ENCODE data around the gene ASIC4.

The ASIC4 gene

DNA sequence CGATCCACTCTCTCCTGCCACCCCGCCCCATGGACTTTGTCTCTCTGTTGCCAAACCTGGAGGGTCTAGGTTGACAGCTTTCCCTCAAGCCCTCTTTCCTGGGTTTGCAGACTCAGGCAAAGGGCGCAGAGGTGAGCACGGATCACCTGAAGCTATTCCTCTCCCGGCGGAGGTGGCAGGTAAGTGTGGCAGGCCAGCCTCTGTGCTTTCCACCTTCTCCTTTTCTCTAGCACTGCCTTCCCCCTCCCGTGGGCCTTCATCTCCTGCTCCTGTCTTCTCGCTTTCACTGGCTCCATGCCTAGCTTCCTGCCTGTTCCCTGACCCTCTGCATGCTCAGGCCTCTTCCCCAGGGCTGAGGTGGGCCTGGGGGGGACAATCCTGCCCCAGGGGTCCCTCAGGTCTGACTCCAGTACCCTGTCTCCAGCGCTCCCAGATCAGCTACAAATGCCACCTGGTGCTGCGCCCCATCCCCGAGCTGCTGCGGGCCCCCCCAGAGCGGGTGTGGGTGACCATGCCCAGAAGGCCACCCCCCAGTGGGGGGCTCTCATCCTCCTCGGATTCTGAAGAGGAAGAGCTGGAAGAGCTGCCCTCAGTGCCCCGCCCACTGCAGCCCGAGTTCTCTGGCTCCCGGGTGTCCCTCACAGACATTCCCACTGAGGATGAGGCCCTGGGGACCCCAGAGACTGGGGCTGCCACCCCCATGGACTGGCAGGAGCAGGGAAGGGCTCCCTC is 31.4 kb upstream of the ASIC4 start:
- no peak for DNase-seq

DNA sequence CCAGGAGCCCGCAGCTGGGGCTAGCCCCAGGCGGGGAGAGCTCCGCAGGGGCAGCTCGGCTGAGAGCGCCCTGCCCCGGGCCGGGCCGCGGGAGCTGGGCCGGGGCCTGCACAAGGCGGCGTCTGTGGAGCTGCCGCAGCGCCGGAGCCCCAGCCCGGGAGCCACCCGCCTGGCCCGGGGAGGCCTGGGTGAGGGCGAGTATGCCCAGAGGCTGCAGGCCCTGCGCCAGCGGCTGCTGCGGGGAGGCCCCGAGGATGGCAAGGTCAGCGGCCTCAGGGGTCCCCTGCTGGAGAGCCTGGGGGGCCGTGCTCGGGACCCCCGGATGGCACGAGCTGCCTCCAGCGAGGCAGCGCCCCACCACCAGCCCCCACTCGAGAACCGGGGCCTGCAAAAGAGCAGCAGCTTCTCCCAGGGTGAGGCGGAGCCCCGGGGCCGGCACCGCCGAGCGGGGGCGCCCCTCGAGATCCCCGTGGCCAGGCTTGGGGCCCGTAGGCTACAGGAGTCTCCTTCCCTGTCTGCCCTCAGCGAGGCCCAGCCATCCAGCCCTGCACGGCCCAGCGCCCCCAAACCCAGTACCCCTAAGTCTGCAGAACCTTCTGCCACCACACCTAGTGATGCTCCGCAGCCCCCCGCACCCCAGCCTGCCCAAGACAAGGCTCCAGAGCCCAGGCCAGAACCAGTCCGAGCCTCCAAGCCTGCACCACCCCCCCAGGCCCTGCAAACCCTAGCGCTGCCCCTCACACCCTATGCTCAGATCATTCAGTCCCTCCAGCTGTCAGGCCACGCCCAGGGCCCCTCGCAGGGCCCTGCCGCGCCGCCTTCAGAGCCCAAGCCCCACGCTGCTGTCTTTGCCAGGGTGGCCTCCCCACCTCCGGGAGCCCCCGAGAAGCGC is 30.6 kb upstream of the ASIC4 start:
- no peak for DNase-seq

DNA sequence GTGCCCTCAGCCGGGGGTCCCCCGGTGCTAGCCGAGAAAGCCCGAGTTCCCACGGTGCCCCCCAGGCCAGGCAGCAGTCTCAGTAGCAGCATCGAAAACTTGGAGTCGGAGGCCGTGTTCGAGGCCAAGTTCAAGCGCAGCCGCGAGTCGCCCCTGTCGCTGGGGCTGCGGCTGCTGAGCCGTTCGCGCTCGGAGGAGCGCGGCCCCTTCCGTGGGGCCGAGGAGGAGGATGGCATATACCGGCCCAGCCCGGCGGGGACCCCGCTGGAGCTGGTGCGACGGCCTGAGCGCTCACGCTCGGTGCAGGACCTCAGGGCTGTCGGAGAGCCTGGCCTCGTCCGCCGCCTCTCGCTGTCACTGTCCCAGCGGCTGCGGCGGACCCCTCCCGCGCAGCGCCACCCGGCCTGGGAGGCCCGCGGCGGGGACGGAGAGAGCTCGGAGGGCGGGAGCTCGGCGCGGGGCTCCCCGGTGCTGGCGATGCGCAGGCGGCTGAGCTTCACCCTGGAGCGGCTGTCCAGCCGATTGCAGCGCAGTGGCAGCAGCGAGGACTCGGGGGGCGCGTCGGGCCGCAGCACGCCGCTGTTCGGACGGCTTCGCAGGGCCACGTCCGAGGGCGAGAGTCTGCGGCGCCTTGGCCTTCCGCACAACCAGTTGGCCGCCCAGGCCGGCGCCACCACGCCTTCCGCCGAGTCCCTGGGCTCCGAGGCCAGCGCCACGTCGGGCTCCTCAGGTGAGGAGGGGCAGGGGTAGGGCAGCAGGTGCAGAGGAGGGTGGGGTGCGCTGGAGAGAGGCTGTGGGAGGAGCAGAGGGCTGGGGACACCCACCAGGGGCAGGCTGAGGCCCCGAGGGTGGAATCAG is 29.7 kb upstream of the ASIC4 start:
- peak; percentile 70 for DNase-seq

DNA sequence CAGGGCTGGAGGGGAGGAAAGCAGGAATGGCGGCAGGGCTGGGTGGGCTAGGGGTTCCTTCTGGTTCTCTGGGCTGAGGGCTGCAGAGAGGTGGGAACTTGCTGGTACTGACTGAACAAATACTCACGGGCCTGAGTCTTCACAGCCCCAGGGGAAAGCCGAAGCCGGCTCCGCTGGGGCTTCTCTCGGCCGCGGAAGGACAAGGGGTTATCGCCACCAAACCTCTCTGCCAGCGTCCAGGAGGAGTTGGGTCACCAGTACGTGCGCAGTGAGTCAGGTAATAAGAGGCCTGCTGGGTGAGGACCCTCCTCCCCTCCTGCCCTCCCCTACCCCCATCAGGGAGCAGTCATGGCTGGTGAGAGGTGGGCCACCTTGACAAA is 29.1 kb upstream of the ASIC4 start:
- DNase-seq = no peak

DNA sequence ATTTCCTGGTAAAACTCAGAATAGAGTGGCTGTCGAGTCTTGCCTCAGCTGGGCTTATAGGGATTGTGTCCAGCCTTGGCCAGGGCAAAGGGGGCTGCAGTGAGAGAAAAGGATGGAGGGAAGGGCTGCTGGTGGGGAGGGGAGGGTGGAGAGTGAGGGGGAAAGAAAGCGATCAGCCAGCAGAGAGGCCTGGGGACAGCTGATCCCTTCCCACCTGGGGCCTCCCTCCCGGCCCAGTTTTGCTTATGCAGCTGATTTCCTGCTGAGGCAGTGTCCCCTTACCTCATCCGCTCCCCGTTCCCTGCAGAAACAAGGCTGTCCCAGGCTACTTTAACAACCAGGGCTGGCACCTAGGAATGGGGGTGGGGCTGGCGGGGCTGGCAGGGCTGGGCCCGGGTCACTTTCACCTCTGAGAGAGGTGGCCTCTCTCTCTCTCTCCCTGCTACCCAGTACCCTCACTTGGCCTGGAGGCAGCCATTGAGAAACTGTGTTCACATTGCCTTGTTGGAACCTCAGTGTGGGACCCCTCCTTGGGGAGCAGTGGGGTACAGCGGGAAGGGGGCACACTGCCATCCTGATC is 27.8 kb upstream of the ASIC4 start:
- no peak for DNase-seq

GRCh38 chr2:219488149-219488843 is 26.0 kb upstream of the ASIC4 start:
- no peak for DNase-seq

DNA sequence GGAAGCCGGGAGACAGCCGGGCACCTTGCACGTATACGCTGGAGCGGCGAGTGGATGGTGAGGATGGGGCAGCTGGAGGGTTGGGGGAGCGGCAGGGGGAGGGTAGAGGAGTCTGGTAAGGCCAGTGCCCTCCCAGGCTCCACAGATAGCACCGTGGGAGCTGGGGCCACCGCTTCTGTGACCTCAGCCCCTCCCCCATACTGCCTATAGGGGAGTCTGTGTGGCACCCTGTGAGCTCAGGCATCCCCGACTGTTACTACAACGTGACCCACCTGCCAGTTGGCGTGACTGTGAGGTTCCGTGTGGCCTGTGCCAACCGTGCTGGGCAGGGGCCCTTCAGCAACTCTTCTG is 25.5 kb upstream of the ASIC4 start:
- DNase-seq = no peak

- no peak for DNase-seq
Measured at GRCh38 chr2:219489315-219489714, 25.0 kb upstream of the ASIC4 start.

DNA sequence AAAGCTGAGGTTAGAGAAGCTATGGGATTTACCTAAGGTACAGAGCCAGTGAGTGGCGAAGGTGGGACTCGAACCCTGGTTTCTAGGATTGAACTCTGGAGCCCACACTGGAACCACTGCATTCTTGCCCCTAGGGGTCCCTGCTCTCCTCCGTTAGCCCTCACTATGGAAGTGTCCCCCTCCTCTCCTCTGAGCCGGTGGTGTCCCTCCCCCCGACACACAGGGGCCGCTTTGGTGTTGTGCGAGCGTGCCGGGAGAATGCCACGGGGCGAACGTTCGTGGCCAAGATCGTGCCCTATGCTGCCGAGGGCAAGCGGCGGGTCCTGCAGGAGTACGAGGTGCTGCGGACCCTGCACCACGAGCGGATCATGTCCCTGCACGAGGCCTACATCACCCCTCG is 24.1 kb upstream of the ASIC4 start:
- DNase-seq = no peak

- DNase-seq = no peak
Measured at GRCh38 chr2:219490600-219491130, 23.6 kb upstream of the ASIC4 start.

DNA sequence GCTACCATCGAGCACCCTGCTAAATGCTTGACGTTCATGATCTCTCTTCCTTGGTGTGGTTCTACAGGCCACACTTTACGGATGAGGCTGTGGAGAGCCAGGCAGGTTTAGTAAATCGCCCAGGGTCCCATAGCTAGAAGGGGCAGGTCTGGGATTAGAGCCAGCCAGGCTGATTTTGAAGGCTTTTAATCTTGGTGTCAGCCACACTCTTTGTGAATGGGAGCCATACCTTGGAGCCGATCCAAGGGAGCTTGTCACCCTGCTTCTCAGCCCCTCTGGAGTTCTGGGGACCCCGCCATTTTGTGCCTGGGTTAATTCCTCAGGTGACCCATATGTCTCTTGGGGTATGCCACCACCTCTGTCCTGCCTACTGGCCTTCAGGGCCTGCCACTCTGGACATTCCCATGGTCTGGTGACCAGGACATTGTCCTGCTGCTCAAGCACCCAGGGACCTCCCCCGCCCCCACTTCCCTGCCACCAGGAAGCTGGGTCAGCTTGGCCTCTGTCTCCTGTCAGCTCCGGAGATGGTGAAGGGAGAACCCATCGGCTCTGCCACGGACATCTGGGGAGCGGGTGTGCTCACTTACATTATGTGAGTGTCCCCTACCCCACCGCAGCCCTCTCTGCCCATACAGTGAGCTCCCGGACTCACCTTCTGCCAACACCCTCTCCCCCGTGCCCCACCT is 22.9 kb upstream of the ASIC4 start:
- DNase-seq = no peak

DNA sequence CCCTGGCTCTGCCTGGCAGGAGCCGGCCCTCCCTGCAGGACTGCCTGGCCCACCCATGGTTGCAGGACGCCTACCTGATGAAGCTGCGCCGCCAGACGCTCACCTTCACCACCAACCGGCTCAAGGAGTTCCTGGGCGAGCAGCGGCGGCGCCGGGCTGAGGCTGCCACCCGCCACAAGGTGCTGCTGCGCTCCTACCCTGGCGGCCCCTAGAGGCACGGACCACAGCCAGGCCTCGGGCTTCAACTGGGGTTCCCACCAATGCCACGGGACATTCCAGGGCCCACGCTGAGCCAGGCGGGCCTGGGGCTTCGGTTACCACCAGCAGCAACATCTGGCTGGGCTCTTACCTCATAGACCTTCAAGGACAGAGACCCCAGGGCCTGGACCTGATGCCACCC is 21.7 kb upstream of the ASIC4 start:
- DNase-seq = no peak

GRCh38 chr2:219493086-219493485 is 21.2 kb upstream of the ASIC4 start:
- DNase-seq = no peak

DNA sequence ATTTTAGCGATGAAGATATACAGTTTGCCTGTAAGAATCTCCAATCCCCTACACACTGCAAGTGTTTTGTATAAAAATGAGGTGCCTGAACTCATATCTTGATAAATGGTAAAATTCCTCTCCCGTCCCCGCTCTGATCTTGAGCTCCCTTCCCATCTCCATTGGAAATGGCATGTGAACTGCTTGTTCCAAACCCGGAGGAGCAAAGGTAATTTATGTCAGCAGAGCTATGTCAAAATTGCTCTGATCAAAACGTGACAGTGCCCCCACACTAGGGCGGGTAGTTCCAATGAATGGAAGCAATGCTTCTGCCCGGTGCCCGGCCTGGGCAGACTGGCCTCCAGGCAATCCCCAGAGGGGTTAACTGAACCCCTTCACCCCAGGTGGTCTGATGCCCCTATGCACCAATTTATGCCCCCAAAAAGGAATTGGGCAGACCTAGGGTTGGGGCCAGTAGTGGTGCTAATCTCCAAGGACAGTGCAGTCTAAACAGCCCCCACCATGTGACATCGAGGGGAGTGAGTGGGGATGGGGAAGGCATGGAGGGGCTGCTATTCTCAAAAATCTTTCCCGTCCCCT is 19.2 kb upstream of the ASIC4 start:
- DNase-seq = no peak

GRCh38 chr2:219495531-219496122 is 18.7 kb upstream of the ASIC4 start:
- no peak for DNase-seq

DNA sequence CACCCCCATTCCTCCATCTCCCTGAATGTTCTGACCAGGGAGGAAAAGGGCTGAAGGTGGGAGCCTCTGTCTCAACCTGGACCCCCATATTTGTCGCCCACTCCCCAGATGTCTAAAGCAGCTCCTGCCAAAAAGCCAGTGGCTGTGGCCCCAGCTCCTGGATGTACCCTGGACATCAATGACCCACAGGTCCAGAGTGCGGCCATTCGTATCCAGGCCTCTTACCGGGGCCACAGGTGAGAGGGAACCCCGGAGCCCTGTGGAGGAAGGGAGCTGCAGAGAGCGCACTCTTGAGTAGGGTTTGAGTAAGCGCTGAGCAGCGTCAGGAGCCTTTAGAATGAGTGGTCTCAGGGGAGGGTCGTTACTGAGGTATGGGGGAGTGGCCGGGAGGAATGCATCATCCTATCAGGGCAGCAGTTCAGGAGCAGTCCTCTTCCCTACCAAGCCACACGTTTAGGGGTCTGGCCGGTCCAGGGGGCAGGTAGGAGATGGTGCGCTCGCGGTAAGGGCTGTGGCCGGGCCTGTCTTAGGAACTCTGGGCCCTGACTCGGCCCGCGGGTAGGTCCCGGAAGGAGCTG is 17.9 kb upstream of the ASIC4 start:
- no peak for DNase-seq

DNA sequence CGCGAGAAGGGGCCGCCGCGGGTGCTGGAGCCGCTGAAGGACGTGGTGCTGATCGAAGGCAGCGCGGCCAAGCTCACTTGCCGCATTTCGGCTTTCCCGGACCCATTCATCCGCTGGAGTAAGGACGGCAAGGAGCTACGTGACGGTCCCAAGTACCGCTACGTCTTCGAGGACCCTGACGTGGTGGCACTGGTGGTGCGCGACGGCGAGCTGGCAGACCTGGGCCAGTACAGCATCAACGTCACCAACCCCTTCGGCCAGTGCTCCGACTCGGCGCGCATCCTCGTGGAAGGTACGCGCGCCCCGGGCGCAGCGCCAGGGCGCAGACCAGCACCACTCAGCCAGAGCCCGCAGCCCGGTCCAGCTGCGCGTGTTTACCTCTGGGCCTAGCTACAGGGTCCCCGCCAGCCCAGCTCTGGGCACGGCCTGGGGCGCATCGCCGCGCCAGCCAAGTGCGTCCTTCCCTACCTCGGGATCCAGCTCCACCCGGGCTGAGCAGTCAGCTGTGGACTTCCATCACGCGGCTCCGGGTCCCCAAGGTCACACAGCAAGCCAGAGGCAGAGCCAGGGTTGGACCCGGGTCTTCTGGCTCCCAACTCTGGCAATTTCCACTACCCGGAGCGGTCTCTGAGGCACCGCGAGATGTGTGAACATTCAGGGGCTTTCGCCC is 17.3 kb upstream of the ASIC4 start:
- DNase-seq = peak; percentile 63

DNA sequence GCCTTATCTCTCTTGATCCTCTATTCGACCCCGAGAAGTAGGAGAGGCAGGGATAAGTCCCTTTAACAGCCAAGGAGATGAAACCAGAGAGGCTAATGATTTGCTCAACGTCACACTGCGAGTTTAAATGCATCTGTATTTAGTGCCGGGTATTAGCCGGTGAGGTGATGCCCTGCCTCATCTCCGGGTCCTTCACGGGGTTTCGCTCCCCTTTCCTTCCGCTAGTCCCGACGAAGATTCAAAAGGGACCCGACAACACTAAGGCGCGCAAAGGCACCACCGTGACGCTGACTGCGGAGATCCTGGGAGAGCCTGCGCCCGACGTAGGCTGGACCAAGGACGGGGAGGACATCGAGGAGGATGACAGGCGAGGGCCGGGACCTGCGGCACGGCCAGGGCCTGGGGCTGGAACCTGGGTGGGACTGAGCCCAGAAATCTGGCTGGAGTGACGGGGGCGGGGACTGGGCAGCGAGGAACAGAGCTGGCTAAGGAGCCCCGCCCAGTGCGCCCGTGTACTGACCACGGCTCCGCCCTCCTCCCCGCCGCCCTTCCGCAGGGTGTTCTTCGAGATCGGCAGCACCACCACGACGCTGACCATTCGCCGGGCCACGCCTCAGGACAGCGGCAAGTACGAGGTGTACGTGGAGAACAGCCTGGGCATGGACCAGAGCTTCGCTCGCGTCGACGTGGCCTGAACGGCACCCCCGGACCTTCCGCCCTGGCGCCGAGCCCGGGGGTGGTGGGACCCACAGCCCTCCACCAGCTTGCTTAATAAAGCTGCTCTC is 16.6 kb upstream of the ASIC4 start:
- no peak for DNase-seq

Data from right kidney (tissue), 1 donor.